ENCODE data around the gene GARNL3. TPM values are rescaled to one million over a fixed set of nuclear protein-coding genes. Genes with fewer than 3 reads are reported as not detected.

Gene GARNL3
- total RNA-seq, 2 donors from 2014 or later = 34.2 to 34.4 TPM

GRCh38 chr9:127229691-127230417, 34.7 kb upstream of the GARNL3 start:
- no peaks in the 10 kb centered on the region for H3K4me1 ChIP-seq (replicated peaks)
- intact Hi-C loops (cut with DNase I) = no loop called here
- no peak overlapping the region for H3K4me3 ChIP-seq
- DNase-seq (ENCODE audit: low spot score) = no peak
- no peaks in the 10 kb centered on the region for H3K36me3 ChIP-seq
- no peaks in the 10 kb centered on the region for H3K9me3 ChIP-seq
- H3K27ac ChIP-seq = no peak overlapping the region
- no peaks in the 10 kb centered on the region for H3K27me3 ChIP-seq (replicated peaks; ENCODE audit: insufficient read depth)
- no peak for TF ChIP-seq CTCF (IDR thresholded peaks at IDR 0.05)
- no peak for TF ChIP-seq POLR2A (IDR thresholded peaks at IDR 0.05)
- no peak for TF ChIP-seq POLR2AphosphoS5 (IDR thresholded peaks at IDR 0.05)
- WGBS = 78% methylated on average over 4 of the region's 4 CpGs

- Histone ChIP-seq H3K4me3 (no peak overlapping the region), H3K9me3 (no peaks in the 10 kb centered on the region), H3K27ac (no peak overlapping the region), H3K4me1 (replicated peaks) (no peaks in the 10 kb centered on the region), H3K36me3 (no peaks in the 10 kb centered on the region), H3K27me3 (replicated peaks; ENCODE audit: insufficient read depth) (no peaks in the 10 kb centered on the region)
- 97% methylated on average over 3 of the region's 3 CpGs for WGBS
- DNase-seq (ENCODE audit: low spot score) = no peak
- intact Hi-C loops (cut with DNase I) = no loop called here
- TF ChIP-seq POLR2A (IDR thresholded peaks at IDR 0.05) (no peak), POLR2AphosphoS5 (IDR thresholded peaks at IDR 0.05) (no peak), CTCF (IDR thresholded peaks at IDR 0.05) (no peak)
These were observed 32.9 kb upstream of the GARNL3 start for GRCh38 chr9:127231666-127232065.

- Histone ChIP-seq H3K27ac (no peak overlapping the region), H3K27me3 (replicated peaks; ENCODE audit: insufficient read depth) (no peaks in the 10 kb centered on the region), H3K36me3 (no peaks in the 10 kb centered on the region), H3K4me3 (no peak overlapping the region), H3K4me1 (replicated peaks) (no peaks in the 10 kb centered on the region), H3K9me3 (no peaks in the 10 kb centered on the region)
- 90% methylated on average over 4 of the region's 4 CpGs for WGBS
- TF ChIP-seq POLR2AphosphoS5 (IDR thresholded peaks at IDR 0.05) = no peak
- DNase-seq (ENCODE audit: low spot score) = no peak
- intact Hi-C loops (cut with DNase I) = no loop called here
These were observed 31.6 kb upstream of the GARNL3 start for GRCh38 chr9:127232833-127233549.

GRCh38 chr9:127233550-127233949, 31.0 kb upstream of the GARNL3 start:
- Histone ChIP-seq H3K27me3 (replicated peaks; ENCODE audit: insufficient read depth) (no peaks in the 10 kb centered on the region), H3K27ac (no peak overlapping the region), H3K4me1 (replicated peaks) (no peaks in the 10 kb centered on the region), H3K9me3 (no peaks in the 10 kb centered on the region), H3K4me3 (no peak overlapping the region), H3K36me3 (no peaks in the 10 kb centered on the region)
- no peak for DNase-seq (ENCODE audit: low spot score)
- intact Hi-C loops (cut with DNase I) = no loop called here
- WGBS = 28% methylated on average over 4 of the region's 4 CpGs
- TF ChIP-seq POLR2AphosphoS5 (IDR thresholded peaks at IDR 0.05) (no peak), POLR2A (IDR thresholded peaks at IDR 0.05) (no peak), CTCF (IDR thresholded peaks at IDR 0.05) (no peak)

- H3K9me3 ChIP-seq = no peaks in the 10 kb centered on the region
- WGBS = 41% methylated on average over 1 of the region's 1 CpG
- intact Hi-C loops (cut with DNase I) = no loop called here
- TF ChIP-seq POLR2AphosphoS5 (IDR thresholded peaks at IDR 0.05) (no peak), CTCF (IDR thresholded peaks at IDR 0.05) (no peak), POLR2A (IDR thresholded peaks at IDR 0.05) (no peak)
- no peak for DNase-seq (ENCODE audit: low spot score)
- no peaks in the 10 kb centered on the region for H3K36me3 ChIP-seq
- H3K4me3 ChIP-seq = no peak overlapping the region
- no peak overlapping the region for H3K27ac ChIP-seq
- H3K4me1 ChIP-seq (replicated peaks) = no peaks in the 10 kb centered on the region
- no peaks in the 10 kb centered on the region for H3K27me3 ChIP-seq (replicated peaks; ENCODE audit: insufficient read depth)
These were observed 30.6 kb upstream of the GARNL3 start for GRCh38 chr9:127233989-127234388.
